Activated CD4-positive, alpha-beta T cell treated with anti-CD3 and anti-CD28 coated beads, Interleukin-2, amount 50 U/mL, for 1 hour (primary cell): ENCODE measurements around the gene ADD1.
"Not testable (repeated sequence)": the region's sequence is repeated elsewhere in the genome, so short reads cannot be mapped to it uniquely, and the experiment has no call there.

Experiments used
- DNase-seq: peaks from one replicate; pipeline ENCODE4 v3.0.0-alpha.2; 2020

Gene ADD1

DNA sequence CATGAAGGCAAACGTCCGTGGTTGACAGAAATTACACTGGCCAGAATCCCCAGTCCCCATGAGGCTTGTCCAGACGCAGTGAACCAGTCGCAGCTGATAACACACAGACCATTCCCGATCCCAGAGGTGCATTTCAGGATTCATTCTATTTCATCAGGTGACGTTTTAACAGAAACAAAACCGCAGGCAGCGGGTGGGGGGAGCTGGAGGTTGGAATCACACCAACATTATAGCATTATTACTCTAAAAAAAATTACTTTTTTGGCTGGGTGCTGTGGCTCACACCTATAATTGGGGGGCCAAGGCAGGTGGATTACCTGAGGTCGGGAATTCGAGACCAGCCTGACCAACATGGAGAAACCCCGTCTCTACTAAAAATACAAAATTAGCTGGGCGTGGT, 94.3 kb downstream of the ADD1 start:
- no peak for DNase-seq

DNA sequence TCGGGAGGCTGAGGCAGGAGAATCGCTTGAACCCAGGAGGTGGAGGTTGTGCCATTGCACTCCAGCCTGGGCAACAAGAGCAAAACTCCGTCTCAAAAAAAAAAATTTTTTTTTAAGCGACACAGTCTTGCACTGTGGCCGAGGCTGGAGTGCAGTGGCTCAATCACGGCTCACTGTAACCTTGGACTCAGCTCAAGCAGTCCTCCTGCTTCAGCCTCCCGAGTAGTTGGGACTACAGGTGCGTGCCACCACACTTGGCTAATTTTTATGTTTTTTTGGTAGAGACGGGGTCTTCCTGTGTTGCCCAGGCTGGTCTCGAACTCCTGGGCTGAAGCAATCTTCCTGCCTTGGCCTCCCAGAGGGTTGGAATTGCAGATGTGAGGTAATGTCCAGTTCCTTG, 94.8 kb downstream of the ADD1 start:
- not testable (repeated sequence) for DNase-seq

DNA sequence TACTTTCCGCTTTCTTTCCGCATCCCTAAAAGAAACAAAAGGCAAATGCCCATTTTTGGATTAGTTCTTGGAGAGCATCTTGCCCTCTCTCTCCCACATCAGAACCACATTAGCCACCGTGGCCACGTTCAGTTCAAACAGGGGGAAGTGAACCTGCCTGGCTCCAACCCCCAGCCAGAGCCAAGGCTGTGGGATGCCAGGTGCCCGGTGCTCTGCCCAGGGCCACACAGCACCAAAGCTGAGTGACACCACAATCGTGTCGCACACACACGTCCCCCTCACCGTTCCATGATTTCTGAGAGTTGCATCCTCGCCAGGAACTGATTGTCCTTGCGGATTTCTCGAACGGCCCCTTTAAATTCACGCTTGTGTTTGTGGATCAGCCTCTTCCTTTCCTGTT, 95.3 kb downstream of the ADD1 start:
- no peak for DNase-seq

DNA sequence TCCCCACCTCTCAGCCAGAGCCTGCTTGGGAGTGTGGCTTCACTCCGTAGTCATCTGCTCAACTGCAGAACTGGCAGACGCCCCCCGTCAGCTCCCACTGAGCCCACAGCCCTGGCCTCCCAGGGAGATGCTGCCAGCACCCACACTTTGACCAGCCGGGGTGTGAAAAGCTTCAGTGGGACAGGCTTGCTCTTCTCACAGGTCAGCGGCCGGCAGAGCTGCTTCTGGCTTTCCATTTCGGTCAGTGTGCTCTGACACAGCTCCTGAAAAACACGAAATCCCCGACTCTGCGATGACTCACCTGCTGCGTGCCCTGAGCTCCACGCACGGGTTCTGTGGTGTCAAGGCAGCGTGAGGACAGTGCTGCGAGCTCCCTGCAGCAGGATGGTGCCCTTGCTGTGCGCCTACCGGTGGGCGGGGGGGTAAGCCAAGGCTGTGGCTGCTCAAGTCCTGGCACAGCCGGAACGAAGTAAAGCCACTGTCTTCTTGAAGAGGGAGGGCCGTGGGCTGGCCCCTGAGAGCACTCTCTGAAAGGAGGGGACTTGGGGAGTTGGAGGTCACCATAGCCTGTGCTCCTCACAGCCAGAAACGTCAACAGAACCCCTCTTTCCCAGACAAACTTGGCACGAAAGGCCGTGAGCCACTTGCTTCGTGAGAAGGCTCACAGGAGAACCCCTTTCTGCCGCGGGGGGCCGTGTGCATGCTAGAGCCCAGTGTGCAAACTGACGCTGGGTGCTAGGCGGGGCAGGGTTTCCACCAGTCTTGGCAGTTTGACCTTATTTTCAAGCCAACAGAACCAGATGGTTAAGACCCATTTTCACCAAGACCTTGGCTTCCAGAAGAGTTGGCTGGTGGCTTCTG, 96.0 kb downstream of the ADD1 start:
- DNase-seq: no peak

DNA sequence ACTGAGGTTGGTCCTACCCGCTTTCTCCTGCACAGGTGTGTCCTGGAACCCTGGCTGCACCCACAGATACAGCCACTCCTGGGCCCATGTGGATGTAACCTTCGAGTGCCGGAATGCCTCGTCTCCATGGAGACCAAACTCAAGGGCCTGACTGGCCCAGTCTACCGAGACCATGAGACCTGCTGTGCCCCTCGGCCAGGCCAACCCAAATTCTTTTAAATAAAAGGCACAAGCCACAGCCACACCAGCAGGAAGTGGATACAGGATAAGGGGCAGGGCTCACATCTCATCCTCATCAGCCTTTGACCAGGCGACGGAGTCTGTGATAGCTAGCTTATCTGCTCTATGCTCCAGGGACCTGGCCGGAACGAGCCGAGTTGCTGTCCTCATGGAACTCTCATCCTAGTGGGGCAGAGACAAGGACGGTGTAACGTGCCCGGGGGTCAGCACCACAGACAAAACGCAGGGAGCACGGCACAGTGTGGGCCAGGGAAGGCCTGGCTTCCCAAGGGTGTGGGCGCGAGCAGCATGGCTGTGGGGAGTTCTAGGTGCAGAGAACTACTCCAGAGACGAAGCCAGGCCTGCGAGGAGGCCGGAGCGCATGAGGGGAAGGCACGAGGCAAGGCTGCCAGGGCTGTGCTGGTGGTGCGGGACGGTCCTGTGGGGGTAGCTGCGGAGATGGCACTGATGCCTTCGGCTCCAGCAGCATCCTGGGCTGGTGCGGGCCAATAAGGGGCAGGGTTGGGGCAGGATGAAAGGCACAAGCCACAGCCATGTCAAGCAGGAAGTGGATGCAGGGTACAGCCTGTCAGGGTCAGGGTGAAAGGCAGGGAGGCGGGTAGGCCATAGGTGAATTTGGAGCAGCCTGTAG, 96.9 kb downstream of the ADD1 start:
- DNase-seq: no peak

DNA sequence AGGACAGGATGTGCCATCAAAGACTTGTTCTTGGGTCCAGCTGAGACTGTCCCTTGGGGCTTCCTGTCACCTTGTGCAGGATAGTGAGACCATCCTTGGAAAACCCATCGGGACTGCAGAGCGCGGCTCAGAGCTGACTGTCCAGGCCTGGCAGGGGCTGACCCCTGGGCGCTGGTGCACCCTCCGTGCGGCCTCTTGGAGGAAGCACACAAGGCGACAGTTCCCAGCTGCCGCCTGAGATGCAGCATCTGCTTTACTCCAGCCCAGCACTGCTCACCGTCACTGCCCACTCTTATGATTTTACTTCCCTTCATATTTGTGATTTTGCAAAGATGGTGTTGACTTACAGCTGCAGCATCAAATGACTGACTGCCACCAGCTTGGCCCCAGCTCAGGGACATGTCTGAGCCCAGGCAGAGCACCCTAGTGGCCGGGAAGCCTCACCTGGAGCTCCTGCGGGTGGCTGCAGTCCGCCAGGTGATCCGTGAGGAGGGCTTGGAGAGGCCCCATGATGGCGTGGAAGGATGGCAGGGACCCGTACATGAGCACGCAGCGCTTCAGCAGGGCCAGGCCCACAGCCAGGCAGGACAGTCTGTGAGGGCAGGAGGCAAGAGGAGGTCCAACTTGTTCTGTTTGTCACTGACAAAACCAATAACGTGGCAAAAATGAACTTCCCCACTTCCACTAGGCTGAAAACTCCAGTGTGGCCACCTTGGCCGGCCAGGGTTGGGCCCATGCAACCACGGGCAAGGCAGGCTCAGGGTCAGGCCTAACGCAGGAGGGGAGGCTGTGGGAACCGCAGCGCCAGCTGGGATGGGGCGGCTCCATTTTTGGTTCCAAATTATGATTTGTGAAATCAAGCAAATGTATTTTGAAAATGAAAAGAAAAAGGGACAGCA, 97.7 kb downstream of the ADD1 start:
- no peak for DNase-seq

DNA sequence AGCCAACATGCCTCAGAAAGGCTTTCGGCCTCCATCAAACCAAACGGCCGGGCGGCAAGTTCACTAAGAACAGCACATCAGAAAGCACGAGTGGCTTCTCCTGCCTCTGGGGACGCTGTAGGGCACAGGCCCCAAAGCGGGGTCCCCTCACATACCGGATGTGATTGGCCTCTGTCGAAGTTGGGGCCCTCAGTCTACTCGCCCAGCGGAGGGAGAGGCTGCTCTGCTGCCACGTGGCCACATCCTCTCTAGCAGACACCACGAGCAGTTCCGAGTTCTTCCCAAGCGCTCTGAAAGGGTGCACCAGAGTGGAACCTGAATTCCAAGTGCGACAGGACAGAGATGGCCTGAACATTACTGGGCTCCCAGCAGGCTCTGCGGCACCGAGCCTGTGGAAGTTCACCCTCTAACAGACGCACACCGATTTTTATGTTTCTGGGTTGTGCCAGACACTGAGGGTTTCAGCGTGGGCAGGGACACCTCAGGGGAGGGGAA, 98.4 kb downstream of the ADD1 start:
- no peak for DNase-seq

DNA sequence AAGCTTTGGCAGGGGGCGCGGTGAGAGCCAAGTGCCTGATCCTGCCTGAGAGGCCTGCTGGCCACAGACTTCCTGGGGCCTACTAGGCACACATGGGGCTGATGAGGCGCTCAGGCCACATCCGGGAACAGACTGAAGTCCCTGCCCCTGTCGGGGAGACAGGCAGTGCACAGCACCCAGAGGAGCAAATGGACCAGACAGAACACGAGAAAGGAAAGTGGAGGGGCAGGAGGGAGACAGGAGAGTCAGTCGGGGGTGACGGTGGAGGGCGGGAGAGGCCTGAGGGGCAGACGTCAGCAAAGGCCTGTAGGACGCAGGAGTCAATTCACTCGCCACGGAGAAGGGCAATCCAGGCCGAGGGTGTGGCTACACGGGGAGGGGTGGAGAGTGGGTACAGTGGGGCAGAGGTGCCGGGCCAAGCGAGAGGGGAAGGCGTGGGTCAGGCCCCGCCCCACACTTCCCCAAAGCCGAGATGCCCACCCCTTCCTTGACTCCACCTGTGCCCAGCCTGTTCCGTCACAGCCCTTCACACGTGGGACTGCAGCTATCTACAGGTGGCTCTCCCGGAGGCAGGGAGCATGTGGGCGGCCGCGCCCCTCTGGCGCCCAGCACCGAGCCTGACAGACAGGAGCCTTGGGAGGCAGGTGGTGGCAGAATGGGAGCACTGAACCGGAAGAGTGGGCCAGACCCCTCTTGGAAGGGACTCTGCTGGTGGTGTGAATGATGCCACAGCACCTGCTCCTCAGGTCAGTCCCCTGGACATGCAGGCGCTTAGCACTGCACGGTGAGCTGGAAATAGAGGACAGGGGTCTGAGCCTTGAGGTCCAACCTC, 99.1 kb downstream of the ADD1 start:
- DNase-seq: no peak

DNA sequence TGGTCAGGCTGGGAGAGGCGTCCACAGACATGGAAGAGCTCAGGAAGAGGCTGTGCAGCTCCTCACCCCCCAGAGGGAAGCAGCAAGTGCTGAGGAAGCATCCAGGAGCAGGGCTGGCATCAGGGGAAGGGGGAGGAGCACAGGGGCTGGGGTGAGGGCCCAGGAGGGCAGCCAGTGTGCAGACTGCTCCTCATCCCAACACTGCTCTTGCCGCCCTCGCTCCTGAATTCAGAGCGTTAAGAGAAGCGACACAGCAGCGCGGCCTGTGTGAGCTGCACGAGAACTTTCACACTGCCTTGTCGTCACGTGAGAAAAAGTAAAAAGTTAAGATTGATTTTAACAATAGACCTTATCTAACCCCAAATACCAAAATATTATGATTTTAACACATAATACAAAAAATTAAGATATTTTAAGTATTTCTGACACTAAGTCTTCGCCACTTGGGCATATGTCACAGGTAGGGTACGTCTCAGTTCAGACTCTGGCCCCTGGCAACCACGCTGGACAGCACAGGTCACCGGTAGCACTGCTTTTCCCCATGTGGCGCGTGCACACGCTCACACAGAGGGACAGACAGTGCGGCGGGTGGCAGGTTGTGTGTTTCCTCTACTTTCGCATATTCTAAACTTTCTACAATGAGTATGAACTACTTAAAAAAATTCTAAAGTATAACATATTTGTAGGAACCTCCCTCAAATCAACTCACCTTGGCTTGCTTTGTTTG, 99.9 kb downstream of the ADD1 start:
- DNase-seq: no peak

DNA sequence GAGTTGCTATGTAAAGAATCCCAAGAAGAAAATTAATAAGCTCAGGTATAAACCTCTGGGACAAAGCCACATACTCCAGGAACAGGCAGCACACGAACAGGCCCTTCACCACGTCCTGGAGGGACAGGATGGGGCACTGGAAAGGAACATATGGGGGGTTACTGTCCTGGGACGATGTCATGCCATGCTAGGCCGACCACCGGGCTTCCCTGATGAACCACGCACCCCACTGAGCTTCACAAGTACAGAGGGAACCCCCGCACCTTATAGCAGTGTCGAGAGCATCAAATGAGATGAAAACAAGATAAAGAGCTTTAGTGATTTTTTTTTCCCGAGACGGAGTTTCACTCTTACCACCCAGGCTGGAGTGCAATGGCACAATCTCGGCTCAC, 100.4 kb downstream of the ADD1 start:
- no peak for DNase-seq

DNA sequence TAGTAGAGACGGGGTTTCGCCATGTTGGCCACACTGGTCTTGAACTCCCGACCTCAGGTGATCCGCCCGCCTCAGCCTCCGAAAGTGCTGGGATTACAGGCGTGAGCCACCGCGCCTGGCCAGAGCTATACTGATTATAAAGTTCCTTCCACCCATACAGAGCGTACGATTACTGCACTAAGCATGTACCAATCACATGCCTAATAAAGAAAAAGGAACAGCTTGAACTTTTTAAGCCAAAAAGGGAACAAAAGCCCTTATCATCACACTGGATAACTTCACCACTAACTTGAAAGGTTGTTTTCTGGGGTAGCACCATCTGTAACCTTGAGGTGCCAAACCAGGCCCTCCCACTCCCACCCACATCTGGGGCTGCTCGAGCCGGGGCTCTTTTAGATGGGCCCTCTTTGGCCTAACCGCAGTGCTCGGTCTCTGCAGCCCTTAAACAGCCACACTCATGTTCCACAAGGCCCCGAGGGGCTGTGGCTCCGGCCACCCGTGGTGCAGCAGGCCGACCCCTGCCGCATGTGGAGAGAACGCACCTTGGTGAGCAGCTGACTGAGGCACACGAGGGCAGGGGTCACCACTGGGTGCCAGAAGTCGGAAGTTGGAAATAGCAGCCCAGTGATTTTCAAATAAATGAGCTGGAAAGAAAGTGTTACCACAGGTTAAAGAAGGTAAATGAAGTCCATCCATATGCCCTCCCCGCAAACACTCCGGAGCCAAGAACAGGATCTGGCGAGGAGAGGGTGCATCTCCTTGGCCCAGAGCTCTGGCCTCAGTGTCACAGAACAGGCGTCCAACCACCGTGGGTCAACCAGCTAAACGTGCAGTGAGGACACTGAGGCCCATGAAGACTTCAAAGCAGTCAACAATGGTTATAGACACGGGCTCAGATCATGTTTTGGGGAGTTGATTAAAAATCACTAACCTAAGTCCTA, 101.2 kb downstream of the ADD1 start:
- DNase-seq: no peak

DNA sequence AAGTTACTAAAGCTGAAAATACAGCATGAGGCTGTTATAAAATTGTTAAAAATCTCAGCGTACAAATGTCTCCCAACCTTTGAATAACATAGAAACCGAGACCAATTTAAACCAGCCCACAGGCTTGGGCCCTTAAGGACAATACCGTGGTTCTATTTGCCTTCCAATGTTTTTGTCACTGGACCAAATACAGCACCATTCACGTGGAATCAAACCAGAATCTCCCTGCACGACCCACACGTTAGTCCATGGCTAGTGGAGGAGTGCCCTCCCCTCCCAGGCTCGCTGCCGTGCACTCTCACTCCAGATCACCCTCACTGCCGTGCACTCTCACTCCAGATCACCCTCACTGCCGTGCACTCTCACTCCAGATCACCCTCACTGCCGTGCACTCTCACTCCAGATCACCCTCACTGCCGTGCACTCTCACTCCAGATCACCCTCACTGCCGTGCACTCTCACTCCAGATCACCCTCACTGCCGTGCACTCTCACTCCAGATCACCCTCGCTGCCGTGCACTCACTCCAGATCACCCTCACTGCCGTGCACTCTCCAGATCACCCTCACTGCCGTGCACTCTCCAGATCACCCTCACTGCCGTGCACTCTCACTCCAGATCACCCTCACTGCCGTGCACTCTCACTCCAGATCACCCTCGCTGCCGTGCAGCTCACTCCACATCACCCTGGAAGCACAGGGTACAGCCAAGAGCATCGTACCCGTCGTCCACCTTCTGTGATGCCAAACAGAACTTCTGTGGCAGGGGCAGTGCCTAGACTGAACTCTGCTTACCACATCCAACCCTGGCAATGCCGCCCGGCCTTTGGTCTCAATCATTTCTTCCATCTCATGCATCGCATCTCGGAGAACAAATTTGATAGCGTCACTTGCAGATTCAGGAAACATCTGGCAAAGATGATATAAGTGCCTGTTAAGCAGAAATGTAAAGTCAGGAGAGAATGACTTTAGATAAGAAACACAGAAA, 102.3 kb downstream of the ADD1 start:
- not testable (repeated sequence) for DNase-seq

DNA sequence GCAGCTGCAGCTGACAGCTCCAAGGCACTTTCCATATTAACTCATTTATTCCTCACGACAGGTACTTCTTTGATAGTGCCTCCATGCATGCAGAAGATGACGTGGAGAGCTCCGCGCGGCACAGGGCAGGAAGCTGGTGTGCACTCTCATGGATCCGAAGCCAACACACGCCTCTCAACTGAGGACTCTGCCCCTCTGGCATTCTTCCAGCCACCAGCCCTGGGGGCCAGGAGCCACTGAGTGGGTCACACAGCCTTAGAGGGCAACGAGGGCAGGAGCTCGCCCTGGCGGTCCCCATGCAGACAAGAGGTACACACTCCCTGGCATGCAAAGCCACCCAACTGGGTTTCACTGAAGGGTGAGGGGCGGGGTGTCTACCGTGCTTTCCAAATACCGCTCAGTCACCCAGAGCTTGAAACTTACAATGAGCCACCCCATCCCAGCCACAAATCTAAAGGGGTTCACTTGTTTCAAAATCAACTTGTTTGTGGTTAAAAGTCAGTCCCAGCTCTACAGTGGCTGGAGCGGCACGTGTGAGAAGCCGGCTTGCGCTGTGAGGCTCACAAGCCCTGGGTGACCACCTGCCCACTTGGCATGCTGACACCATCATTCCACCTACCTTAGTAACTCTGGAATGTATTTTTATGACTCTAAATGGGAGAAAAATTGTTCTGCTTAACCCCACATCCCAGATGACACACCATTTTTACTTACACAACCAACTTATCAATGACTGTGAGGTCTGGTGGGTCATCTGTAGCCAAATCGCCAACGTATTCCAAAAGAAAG, 103.4 kb downstream of the ADD1 start:
- DNase-seq: no peak

DNA sequence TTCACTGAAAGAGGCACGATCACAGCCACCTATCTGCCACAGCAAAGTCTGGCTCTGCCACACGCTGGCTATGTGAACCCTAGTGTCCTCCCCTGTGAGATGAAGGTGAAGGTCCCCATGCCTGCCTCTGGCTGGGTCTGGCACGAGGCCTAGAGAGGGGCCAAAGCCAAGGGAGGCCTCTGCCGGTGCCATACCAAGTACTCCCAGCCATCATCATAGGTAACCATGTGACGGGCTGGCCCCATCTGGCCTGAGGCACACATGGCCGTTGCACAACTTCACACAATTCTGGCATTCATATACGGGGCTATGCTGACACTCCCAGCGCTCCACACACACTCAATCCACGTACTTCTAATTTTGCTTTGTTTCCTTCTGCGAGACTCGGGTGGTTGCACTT, 104.3 kb downstream of the ADD1 start:
- DNase-seq: no peak

DNA sequence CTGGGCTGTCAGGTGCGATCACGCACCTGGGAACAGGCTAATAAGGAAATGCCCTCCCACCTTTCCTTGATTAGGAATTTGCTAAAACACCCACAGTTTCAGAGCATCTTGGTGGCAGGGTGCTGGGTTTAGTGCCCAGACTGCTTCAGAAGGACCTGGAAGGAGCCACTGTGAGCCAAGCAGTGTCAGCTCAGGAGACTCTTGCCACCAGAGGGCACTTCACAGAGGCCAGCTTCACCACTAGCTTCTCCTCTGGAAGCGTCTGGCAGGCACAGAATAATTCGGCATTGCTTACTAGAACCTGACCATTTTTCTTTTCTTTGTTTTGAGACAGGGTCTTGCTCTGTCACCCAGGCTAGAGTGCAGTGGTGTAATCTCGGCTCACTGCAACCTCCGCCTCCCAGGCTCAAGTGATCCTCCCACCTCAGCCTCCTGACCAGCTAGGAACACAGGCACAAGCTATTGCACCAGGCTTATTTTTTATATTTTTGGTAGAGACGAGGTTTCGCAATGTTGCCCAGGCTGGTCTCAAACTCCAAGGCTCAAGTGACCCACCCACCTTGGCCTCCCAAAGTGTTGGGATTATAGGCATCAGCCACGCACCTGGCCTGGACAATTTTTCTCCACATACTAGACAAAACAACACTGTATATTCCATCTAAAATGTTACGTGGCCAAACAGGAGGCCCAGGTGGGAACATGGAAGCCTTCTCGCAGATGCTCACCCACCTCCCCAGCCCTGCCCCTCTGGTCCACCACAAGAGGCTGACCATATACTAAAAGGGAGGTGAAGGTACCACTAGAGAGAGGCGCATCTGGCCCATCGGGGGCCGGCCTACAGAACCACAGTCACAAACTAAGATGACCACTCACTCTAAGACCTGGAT, 105.5 kb downstream of the ADD1 start:
- DNase-seq: no peak

DNA sequence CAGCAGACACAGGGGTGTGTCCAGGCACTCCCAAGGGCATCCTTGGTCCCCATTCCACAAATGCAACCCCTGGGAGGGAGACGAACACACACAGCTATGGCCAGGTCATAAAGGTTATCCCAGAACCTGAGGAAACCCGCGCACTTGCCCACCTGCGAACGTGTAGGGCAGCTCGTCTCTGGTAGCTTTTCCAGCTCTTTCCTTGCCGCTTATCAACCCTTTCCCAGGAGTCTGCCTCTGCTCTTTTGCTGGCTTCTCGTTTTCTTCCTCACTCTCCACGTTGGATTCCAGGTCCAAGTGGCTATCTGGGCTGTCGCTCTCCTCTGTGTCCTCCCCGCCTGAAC, 106.1 kb downstream of the ADD1 start:
- DNase-seq: no peak
